ENCODE measurements around the gene ARG2. TPM values are rescaled to one million over a fixed set of nuclear protein-coding genes. Genes with fewer than 3 reads are reported as not detected.

Gene ARG2
- total and polyA plus RNA-seq, 10 of the 15 experiments (the other 5 are each of a cell fraction or from before 2014, with no cell fraction given): 0.48 to 7.8 (median 1.1) TPM

DNA sequence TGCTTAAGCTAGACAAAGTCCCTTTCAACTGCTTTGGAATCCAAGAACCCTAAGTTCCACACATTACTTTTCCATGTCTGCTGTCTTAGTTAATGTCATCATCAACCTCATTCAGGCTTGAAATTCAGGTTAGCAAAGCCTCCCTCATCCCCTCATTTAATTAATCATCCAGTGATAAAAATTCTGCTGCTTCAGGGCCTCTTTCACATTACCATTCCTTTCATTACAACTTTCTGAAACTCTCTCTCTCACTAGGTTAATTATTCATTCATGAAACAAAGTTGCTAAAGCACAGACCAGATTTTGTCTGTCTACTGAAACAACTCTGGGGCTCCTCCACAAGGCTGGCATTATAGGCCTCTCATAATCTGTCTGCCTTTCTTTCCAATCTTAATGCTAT lies 64.1 kb downstream of the ARG2 start:
- POLR2A ChIA-PET: interaction anchor here (1.0 to 6.8 kb wide), 3 partner anchors 8 to 15 kb away, joined by 3 to 62 read pairs (median 5); partner anchors contain the start of gene RDH11
- H3K27ac ChIP-seq (ENCODE audit: control insufficient read depth, insufficient read depth): no peak overlapping the region
- H3K79me2 ChIP-seq (ENCODE audit: control insufficient read depth, insufficient read depth, low read length): no peaks in the 10 kb centered on the region; the same call in none of the 2 replicates
- no peak for ATAC-seq
- H4K20me1 ChIP-seq (ENCODE audit: control insufficient read depth, insufficient read depth): no peaks in the 10 kb centered on the region
- in situ Hi-C loops (cut with MboI) (no loop called here), intact Hi-C loops (cut with micrococcal nuclease; ENCODE audit: unreplicated experiment) (no loop called here)
- BruUV-seq (replicated peaks): TSS peak; percentile 13
- DNase-seq (ENCODE audit: low read depth, low spot score): no peak
- H3K4me2 ChIP-seq (ENCODE audit: control insufficient read depth, insufficient read depth): no peak overlapping the region
- CTCF ChIA-PET: interaction anchor here (1.2 to 1.7 kb wide), 5 partner anchors 9 to 324 kb away, joined by 3 to 7 read pairs (median 6); partner anchors contain the start of genes ARG2, ATP6V1D and EIF2S1
- SMC1A ChIA-PET (ENCODE audit: uncharacterized antibody, unreplicated experiment): interaction anchor here (0.8 to 7.6 kb wide), 6 partner anchors 9 to 64 kb away, joined by 3 to 41 read pairs (median 6); partner anchors contain the start of genes ARG2 and RDH11
- no peak overlapping the region for H3K9ac ChIP-seq (ENCODE audit: control insufficient read depth, insufficient read depth, low read length)
- peaks cover 5 to 53% of the 10 kb centered on the region in 2 experiments for H3K36me3 ChIP-seq (ENCODE audit: control insufficient read depth in 2 of 2, insufficient read depth in 2 of 2, low read length in 1 of 2)
- no peaks in the 10 kb centered on the region for H3K27me3 ChIP-seq (replicated peaks in 1 of 2; ENCODE audit: control insufficient read depth in 2 of 2, insufficient read depth in 2 of 2, low read length in 1 of 2)
- no peak overlapping the region for H2AFZ ChIP-seq (ENCODE audit: control insufficient read depth, low read depth, low read length)
- H3K4me1 ChIP-seq (ENCODE audit: control insufficient read depth, insufficient read depth, low read length): peaks cover 18% of the 10 kb centered on the region
- H3K4me3 ChIP-seq: no peak overlapping the region
- FAIRE-seq: no peak
- RAD21 ChIA-PET (ENCODE audit: unreplicated experiment): interaction anchor here (1.2 kb wide), 1 partner anchor 10 kb away, joined by 5 read pairs; no protein-coding TSS in a partner anchor
- TF ChIP-seq PRDM15 (CRISPR knock-in tag; IDR thresholded peaks at IDR 0.05) (no peak), ZNF217 (IDR thresholded peaks at IDR 0.05) (no peak), SP1 (IDR thresholded peaks at IDR 0.05; ENCODE audit: low read depth, low read length) (no peak), YBX1 (IDR thresholded peaks at IDR 0.05) (no peak), ZNF24 (IDR thresholded peaks at IDR 0.05) (no peak), TAF1 (IDR thresholded peaks at IDR 0.05; ENCODE audit: borderline replicate concordance, low read depth, low read length) (no peak), KAT2A (conservative IDR thresholded peaks at IDR 0.05; ENCODE audit: control insufficient read depth, low read depth, low read length) (no peak), SRF (IDR thresholded peaks at IDR 0.05; ENCODE audit: low read depth in 2 of 2, low read length in 2 of 2) (no peak)
- H3K9me3 ChIP-seq (replicated peaks; ENCODE audit: control insufficient read depth, insufficient read depth, low read length): no peaks in the 10 kb centered on the region; the same call in 2 of the 3 replicates
